Right lobe of liver (tissue), 4 donors: ENCODE measurements around the gene MINAR2.

Source experiments
- CTCF ChIP-seq, 4 donors: fragments of 200-600 bp in 3 of 4; fragments of 450-650 bp in 1 of 4; IDR thresholded peaks; one replicate each; pipeline versions ENCODE4 v1.5.1 to v1.8.0; 2016 to 2022; ENCODE audit warnings: antibody characterized with exemption in 4 of 4, mild to moderate bottlenecking in 2 of 4
- POLR2A ChIP-seq: fragments of 450-650 bp; IDR thresholded peaks from one replicate; pipeline ENCODE4 v1.6.1; 2017; ENCODE audit warnings: antibody characterized with exemption, mild to moderate bottlenecking
- donor health status: DM: no; HTN: no; CAD: no.
- donor health status: DM: no; HTN: no; CAD: no.
- donor health status: DM: no; HTN: yes; CAD: no.

- TF ChIP-seq CTCF (IDR thresholded peaks at IDR 0.05) (peak; percentile 97 to 99 (median 99)), POLR2A (no peak)
Measured at GRCh38 chr5:129767927-129768380, 20.1 kb downstream of the MINAR2 start.
